IMR-90 (cell line): ENCODE measurements around the gene DPYD. TPM values are rescaled to one million over a fixed set of nuclear protein-coding genes. Genes with fewer than 3 reads are reported as not detected.

Experiments
- ATAC-seq: fragments of 200-7000 bp; cut with Tn5 transposase; 2 replicates; pipeline ENCODE4 v1.9.1; 2020; ENCODE audit warnings: low read depth, mild to moderate bottlenecking, moderate library complexity
- BruUV-seq: library from RNA; stranded (reverse); fragments of 400-500 nt; replicated peaks from 2 replicates; lab custom pipeline; 2021; lab: Mats Ljungman, UMichigan
- CTCF ChIA-PET: fragments of 300-600 bp; formaldehyde crosslinking; extraction: SDS; loops from one replicate; lab custom pipeline; 2021; ENCODE audit warnings: antibody characterized with exemption; lab: Yijun Ruan, JAX
- POLR2A ChIA-PET: fragments of 300-600 bp; sonication (Branson Sonifier 250); formaldehyde crosslinking; loops from one replicate; lab custom pipeline; 2022; ENCODE audit warnings: antibody characterized with exemption; ENCODE audit not compliant: unreplicated experiment; lab: Charles Lee
- DNase-seq: peaks from one replicate; pipeline ENCODE4 v3.0.0; 2013
- H2AFZ ChIP-seq: replicated peaks from 2 replicates; pipeline ENCODE3; 2013; ENCODE audit warnings: low read length, mild to moderate bottlenecking; ENCODE audit not compliant: poor library complexity
- H2AK5ac ChIP-seq: 2 replicates; pipeline ENCODE4 v1.6.1; 2013; ENCODE audit warnings: low read depth, low read length, inconsistent platforms
- H2AK9ac ChIP-seq: replicated peaks from 2 replicates; pipeline ENCODE3; 2013; ENCODE audit warnings: mild to moderate bottlenecking, low read depth, low read length, moderate library complexity; ENCODE audit not compliant: poor library complexity
- H2BK120ac ChIP-seq: 2 replicates; pipeline ENCODE4 v1.6.1; 2013; ENCODE audit warnings: low read depth, low read length, inconsistent platforms
- H2BK15ac ChIP-seq: 3 replicates; pipeline ENCODE4 v1.6.1; 2013; ENCODE audit warnings: low read depth, low read length, inconsistent platforms
- H2BK20ac ChIP-seq: 2 replicates; pipeline ENCODE4 v1.6.1; 2013; ENCODE audit warnings: low read depth, mild to moderate bottlenecking, inconsistent platforms, low read length, moderate library complexity
- H2BK5ac ChIP-seq: 2 replicates; pipeline ENCODE4 v1.6.1; 2013; ENCODE audit warnings: mild to moderate bottlenecking, low read depth, low read length, inconsistent platforms; ENCODE audit not compliant: poor library complexity, severe bottlenecking
- H3K14ac ChIP-seq: replicated peaks from 2 replicates; pipeline ENCODE4 v1.6.1; 2013; ENCODE audit warnings: low read depth, low read length, inconsistent platforms
- H3K18ac ChIP-seq: 2 replicates; pipeline ENCODE4 v1.6.1; 2013; ENCODE audit warnings: low read depth, low read length, control low read depth
- H3K23ac ChIP-seq: 2 replicates; pipeline ENCODE4 v1.6.1; 2013; ENCODE audit warnings: low read depth, low read length, inconsistent platforms
- H3K27ac ChIP-seq: 2 replicates; pipeline ENCODE4 v1.5.1; 2013; ENCODE audit warnings: mild to moderate bottlenecking, control low read depth, low read length; ENCODE audit not compliant: insufficient read depth
- H3K27me3 ChIP-seq: 2 replicates; pipeline ENCODE4 v1.6.1; 2013; ENCODE audit warnings: low read length; ENCODE audit not compliant: control insufficient read depth, insufficient read depth
- H3K36me3 ChIP-seq: 2 replicates; pipeline ENCODE4 v1.6.1; 2013; ENCODE audit warnings: low read length, mixed read lengths; ENCODE audit not compliant: control insufficient read depth, insufficient read depth
- H3K4ac ChIP-seq: 2 replicates; pipeline ENCODE4 v1.6.1; 2013; ENCODE audit warnings: low read depth, low read length, inconsistent platforms
- H3K4me1 ChIP-seq: 2 replicates; pipeline ENCODE4 v1.6.1; 2013; ENCODE audit warnings: low read length, mixed read lengths; ENCODE audit not compliant: control insufficient read depth, insufficient read depth
- H3K4me2 ChIP-seq: 2 replicates; pipeline ENCODE4 v1.6.1; 2013; ENCODE audit warnings: low read depth, mild to moderate bottlenecking, control low read depth, low read length, moderate library complexity
- H3K4me3 ChIP-seq: 2 replicates; pipeline ENCODE4 v1.5.1; 2013; ENCODE audit warnings: low read depth, mild to moderate bottlenecking, control low read depth, low read length, moderate library complexity; ENCODE audit not compliant: insufficient read depth
- H3K56ac ChIP-seq: 2 replicates; pipeline ENCODE4 v1.6.1; 2013; ENCODE audit warnings: low read length, inconsistent platforms; ENCODE audit not compliant: insufficient read depth; ENCODE audit errors: extremely low read depth
- H3K79me1 ChIP-seq, 2 experiments: 2 replicates each; pipeline ENCODE4 v1.6.1; 2013; ENCODE audit warnings: low read length in 2 of 2, inconsistent platforms in 1 of 2, low read depth in 1 of 2
- H3K9ac ChIP-seq: 2 replicates; pipeline ENCODE4 v1.6.1; 2013; ENCODE audit warnings: low read depth, low read length, control low read depth
- H3K9me1 ChIP-seq: 2 replicates; pipeline ENCODE4 v1.6.1; 2013; ENCODE audit warnings: low read length, inconsistent platforms; ENCODE audit not compliant: insufficient read depth
- H3K9me3 ChIP-seq: 2 replicates; pipeline ENCODE4 v1.6.1; 2013; ENCODE audit warnings: low read length; ENCODE audit not compliant: control insufficient read depth, insufficient read depth
- H4K20me1 ChIP-seq: 2 replicates; pipeline ENCODE4 v1.6.1; 2013; ENCODE audit warnings: low read length, inconsistent platforms; ENCODE audit not compliant: insufficient read depth
- H4K5ac ChIP-seq: 2 replicates; pipeline ENCODE4 v1.6.1; 2013; ENCODE audit warnings: mild to moderate bottlenecking, low read depth, low read length, control low read depth
- H4K8ac ChIP-seq, 2 experiments: 2 replicates each; pipeline ENCODE4 v1.6.1; 2013; ENCODE audit warnings: low read depth in 2 of 2, low read length in 2 of 2, control low read depth in 1 of 2, inconsistent platforms in 1 of 2
- H4K91ac ChIP-seq: 2 replicates; pipeline ENCODE4 v1.6.1; 2013; ENCODE audit warnings: low read depth, low read length, inconsistent platforms; ENCODE audit not compliant: insufficient read depth
- BHLHE40 ChIP-seq: fragments of 150-350 bp; IDR thresholded peaks from 2 replicates; pipeline ENCODE4 v1.6.1; 2016; ENCODE audit warnings: mild to moderate bottlenecking, low read depth, low read length
- CEBPB ChIP-seq: IDR thresholded peaks from 2 replicates; pipeline ENCODE4 v1.6.1; 2012; ENCODE audit warnings: low read depth, low read length, improper control_type of control experiment
- FOS ChIP-seq: fragments of 150-350 bp; IDR thresholded peaks from 2 replicates; pipeline ENCODE4 v1.6.1; 2016; ENCODE audit warnings: low read depth, low read length
- MAZ ChIP-seq: IDR thresholded peaks from 2 replicates; pipeline ENCODE4 v1.6.1; 2012; ENCODE audit warnings: low read depth, mild to moderate bottlenecking, low read length, improper control_type of control experiment, moderate library complexity, borderline replicate concordance
- MXI1 ChIP-seq: IDR thresholded peaks from 2 replicates; pipeline ENCODE4 v1.6.1; 2012; ENCODE audit warnings: low read depth, mild to moderate bottlenecking, low read length, moderate library complexity, borderline replicate concordance
- POLR2A ChIP-seq: IDR thresholded peaks from 2 replicates; pipeline ENCODE4 v1.6.1; 2012; ENCODE audit warnings: mild to moderate bottlenecking, low read depth, low read length
- RAD21 ChIP-seq: IDR thresholded peaks from 2 replicates; pipeline ENCODE4 v1.6.1; 2012; ENCODE audit warnings: low read length, improper control_type of control experiment
- RCOR1 ChIP-seq: IDR thresholded peaks from 2 replicates; pipeline ENCODE4 v1.6.1; 2012; ENCODE audit warnings: mild to moderate bottlenecking, low read length, improper control_type of control experiment; ENCODE audit not compliant: insufficient replicate concordance
- USF2 ChIP-seq: fragments of 150-350 bp; IDR thresholded peaks from 2 replicates; pipeline ENCODE4 v1.6.1; 2017; ENCODE audit warnings: mild to moderate bottlenecking, antibody characterized with exemption, low read length, low read depth
- WGBS, 2 experiments: methylation state at CpG; one replicate each; pipeline versions ENCODE4 v1.1.5 to v1.1.7; 2013; ENCODE audit warnings: missing lambda C conversion rate in 2 of 2; ENCODE audit not compliant: insufficient read length in 1 of 2; ENCODE audit errors: extremely low coverage in 2 of 2; 5-methylcytosine and 5-hydroxymethylcytosine counted together
- dilution Hi-C: fragments of 300-500 bp; cut with HindIII; formaldehyde crosslinking; loops from one replicate; pipeline ENCODE4 v1.14.3; 2018; ENCODE audit warnings: low sequenced_read_pairs; ENCODE audit not compliant: unreplicated experiment
- in situ Hi-C: fragments of 300-500 bp; cut with MboI; formaldehyde crosslinking; loops from 3 replicates; pipeline ENCODE4 v1.14.3; 2019; ENCODE audit warnings: low sequenced_read_pairs, inconsistent platforms, mixed read lengths
- intact Hi-C: fragments of 100-400 bp; cut with micrococcal nuclease; formaldehyde crosslinking; loops from 2 replicates; pipeline ENCODE4 v1.10.0; 2022
- polyA plus RNA-seq, 3 experiments: library from polyadenylated mRNA; depleted of rRNA; stranded (reverse); fragments of >200 nt; gene quantifications; 2 replicates each; pipeline ENCODE4 v1.2.3, GENCODE V29; 2012; ENCODE audit warnings: low replicate concordance in 1 of 3
- total RNA-seq: library from RNA; depleted of rRNA; stranded (reverse); fragments of >200 nt; gene quantifications from 2 replicates; pipeline ENCODE4 v1.2.3, GENCODE V29; 2012
- TF ChIP-seq, protein P1 (sequence below): fragments of 150-350 bp; IDR thresholded peaks from 2 replicates; pipeline ENCODE4 v1.6.1; 2016; ENCODE audit warnings: low read depth, mild to moderate bottlenecking, low read length, moderate library complexity, borderline replicate concordance

The DPYD gene
- total and polyA plus RNA-seq, 2 of the 4 experiments (the other 2 are of a cell fraction) = 9.3 to 47.3 TPM

DNA sequence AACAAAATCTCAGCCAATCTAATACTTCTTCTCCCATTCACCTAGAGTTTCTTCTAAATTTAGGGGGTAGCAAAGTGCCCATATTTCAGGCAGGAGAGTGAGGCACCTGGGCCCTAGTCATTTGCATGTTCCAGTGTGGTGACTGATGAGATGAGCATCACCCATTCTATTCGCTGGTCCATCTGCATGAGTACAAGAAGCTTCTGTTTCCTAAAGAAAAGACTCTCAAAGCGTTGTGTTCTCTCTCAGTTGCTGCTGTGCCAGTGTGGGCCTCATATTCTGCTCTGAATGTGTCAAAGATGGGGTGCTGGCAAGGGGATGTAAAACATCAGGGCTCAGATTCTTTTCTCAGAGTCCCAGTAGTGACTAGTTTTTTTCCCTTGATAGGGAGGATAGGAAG lies 16.1 kb upstream of the DPYD start:
- no TSS peak for BruUV-seq
- H2AK5ac ChIP-seq = peak overlapping the region; percentile 88
- peak overlapping the region; percentile 79 for H3K4ac ChIP-seq
- peak overlapping the region; percentile 60 for H2BK5ac ChIP-seq
- H4K5ac ChIP-seq = peak overlapping the region; percentile 7; the same call in 1 of the 2 replicates
- dilution Hi-C loops = no loop called here
- H3K79me1 ChIP-seq = no peaks in the 10 kb centered on the region
- CTCF ChIA-PET = no interaction called here
- H4K91ac ChIP-seq = peak overlapping the region; percentile 78
- H4K8ac ChIP-seq = peak overlapping the region; percentile 32 to 68; a peak in 2 of 4 replicates
- H2BK120ac ChIP-seq = peak overlapping the region; percentile 93
- in situ Hi-C loops = no loop called here
- H3K14ac ChIP-seq = peak overlapping the region; percentile 88
- H2AFZ ChIP-seq = peak overlapping the region; percentile 68
- H2AK9ac ChIP-seq = no peak overlapping the region
- peak overlapping the region; percentile 92 for H2BK15ac ChIP-seq
- H3K27ac ChIP-seq = no peak overlapping the region
- no peaks in the 10 kb centered on the region for H3K27me3 ChIP-seq
- peaks cover 4% of the 10 kb centered on the region; the same call in 1 of the 2 replicates for H3K4me1 ChIP-seq
- no peaks in the 10 kb centered on the region for H4K20me1 ChIP-seq
- 0 out of 2 replicates have a peak, but pooled peaks cover 4% of the 10 kb centered on the region for H3K9me1 ChIP-seq
- no peak overlapping the region for H3K9ac ChIP-seq
- H3K4me2 ChIP-seq = no peak overlapping the region
- POLR2A ChIA-PET = no interaction called here
- no peak overlapping the region for H3K56ac ChIP-seq
- intact Hi-C loops = no loop called here
- H3K36me3 ChIP-seq = no peaks in the 10 kb centered on the region
- H3K23ac ChIP-seq = peak overlapping the region; percentile 56; the same call in 1 of the 2 replicates
- peak overlapping the region; percentile 56; the same call in 1 of the 2 replicates for H3K18ac ChIP-seq
- TF ChIP-seq MAZ = no peak
- no peak for TF ChIP-seq CEBPB
- TF ChIP-seq, protein P1, sequence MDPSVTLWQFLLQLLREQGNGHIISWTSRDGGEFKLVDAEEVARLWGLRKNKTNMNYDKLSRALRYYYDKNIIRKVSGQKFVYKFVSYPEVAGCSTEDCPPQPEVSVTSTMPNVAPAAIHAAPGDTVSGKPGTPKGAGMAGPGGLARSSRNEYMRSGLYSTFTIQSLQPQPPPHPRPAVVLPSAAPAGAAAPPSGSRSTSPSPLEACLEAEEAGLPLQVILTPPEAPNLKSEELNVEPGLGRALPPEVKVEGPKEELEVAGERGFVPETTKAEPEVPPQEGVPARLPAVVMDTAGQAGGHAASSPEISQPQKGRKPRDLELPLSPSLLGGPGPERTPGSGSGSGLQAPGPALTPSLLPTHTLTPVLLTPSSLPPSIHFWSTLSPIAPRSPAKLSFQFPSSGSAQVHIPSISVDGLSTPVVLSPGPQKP = no peak
- no peak for TF ChIP-seq FOS
- no peak for TF ChIP-seq RCOR1
- no peak for TF ChIP-seq RAD21
- TF ChIP-seq BHLHE40 = no peak
- no peak for TF ChIP-seq MXI1
- TF ChIP-seq USF2 = no peak
- no peak for TF ChIP-seq POLR2A
- peak overlapping the region; percentile 92 for H2BK20ac ChIP-seq
- H3K4me3 ChIP-seq = no peak overlapping the region
- WGBS, 2 experiments = no CpG with 5 or more reads among the region's 2 CpGs
- ATAC-seq = no peak
- no peaks in the 10 kb centered on the region for H3K9me3 ChIP-seq
- no peak for DNase-seq
